OCI-M1 (cell line): Measurements from ENCODE around the gene PRKG1.
A peak's percentile ranks its signal among the peaks of the same experiment; 100 is the strongest.
"Not testable (repeated sequence)": the region's sequence is repeated elsewhere in the genome, so short reads cannot be mapped to it uniquely, and the experiment has no call there.

Experiments
- DNase-seq: peaks from one replicate; lab custom pipeline; 2025; lab: John Stamatoyannopoulos, UW

Gene PRKG1

DNA sequence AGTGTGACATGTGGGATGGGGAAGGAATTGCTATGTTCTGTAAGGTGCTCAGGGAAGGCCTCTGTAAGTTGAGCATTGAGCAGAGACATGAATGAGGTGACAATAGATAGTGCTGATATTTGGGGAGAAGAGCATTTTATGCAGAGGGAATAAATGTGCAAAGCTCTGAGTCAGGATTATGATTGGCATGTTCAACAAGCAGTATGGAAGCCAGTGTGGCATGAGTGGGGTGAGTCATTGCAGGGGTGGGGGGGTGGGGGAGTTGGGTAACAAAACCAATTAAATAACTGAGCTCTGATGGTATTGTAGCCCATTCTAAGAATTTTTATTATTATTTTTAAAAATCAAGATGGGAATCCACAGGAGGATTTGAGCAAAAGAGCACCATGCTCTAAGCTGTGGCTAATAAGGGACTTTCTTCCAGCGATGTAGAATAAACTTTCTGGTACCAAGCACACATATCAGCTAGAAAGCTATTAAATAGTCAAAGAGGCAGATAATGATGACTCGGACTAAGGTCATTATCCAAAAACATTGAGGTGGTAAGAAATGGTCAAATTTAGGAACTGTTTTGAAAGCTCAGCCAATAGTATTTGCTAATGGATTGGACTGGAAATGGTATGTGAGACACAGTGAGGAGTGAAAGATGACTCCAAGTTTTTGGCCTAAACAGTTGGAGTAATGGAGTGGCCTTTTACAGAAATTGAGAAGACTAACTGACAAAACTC lies 96.4 kb downstream of the PRKG1 start:
- no peak for DNase-seq

DNA sequence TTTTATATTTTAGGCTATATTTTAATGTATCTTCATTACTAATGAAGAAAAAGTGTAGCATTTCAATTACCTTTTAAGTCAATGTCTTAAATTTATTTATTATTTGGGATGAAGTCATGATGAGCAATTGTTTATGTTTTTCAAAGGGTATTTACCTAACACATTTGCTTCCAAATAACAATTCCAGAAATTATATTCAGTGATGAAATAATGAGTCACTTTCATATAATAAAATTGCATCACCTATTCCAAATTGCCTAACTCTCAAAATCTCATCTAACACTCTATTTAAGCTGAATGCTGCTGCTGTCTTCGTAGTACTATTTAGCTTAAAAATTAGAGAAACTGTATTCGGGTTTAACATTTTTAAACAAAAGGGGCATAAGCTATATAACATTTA lies 97.7 kb downstream of the PRKG1 start:
- DNase-seq: no peak

DNA sequence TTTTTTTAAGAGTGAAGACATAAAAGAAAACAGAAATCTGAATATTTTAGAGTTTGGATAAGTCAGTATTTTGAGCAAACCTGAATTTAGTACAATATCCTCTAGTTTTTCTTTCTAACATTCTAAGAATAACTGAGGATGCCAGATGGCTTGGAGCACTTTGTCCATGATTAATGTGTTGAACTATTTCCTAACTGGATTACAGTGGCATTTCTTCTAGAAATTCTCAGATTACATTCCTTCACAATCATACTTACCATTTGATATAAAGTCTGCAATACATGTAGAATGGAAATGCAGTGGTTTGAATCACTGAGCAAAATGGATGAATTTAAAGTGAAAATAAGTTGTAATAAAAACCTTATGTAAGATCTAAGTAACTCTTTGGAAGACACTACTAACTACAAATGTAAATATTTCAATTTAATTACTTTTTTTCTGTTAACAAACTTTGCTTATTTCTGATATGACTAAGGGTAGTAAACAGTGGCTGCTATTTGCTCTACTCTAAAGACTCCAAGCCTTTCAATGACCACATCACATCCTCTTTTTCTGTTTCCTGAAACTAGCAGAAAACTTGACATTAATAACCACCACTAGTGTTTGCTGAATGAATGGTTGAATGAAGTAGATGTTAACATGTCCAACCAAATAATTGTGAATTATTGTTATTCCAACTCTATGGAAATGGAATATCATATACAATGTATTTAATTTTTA lies 102.8 kb downstream of the PRKG1 start:
- DNase-seq: no peak

DNA sequence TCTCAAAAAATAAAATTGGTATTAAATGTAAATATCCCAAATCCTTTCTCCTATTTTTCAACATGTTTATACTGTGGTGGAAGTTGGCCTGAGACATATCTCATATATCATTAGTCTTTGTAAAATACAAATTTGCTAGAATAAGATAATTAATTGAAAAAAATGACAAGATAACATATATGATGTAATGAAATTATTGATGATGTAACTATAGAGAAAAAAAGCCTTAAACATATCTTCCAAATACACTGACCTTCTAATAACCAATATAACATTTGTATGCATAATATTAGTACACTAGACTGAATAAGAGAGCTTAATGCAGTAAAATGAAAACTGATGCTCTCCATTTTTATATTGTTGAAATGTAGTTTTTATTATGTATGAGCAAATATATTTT lies 104.3 kb downstream of the PRKG1 start:
- DNase-seq: no peak

DNA sequence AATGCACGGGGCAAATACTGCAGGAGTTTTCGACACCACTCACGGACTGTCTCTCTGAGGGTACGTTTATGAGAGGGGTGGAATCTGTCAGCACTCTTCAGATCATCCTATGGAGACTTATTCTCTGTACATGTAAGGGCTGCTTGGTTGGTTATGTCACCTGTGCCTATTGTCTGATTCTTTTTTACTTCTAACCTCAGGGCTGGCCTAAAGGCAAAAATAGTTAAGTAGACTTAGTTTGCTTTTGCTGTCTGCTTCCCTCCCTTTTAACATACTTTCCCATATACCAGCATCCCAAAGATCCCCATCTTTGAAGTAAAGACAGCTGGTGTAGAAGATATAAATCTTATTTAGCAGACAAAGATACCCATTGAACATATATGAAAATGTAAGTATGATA lies 105.9 kb downstream of the PRKG1 start:
- no peak for DNase-seq

DNA sequence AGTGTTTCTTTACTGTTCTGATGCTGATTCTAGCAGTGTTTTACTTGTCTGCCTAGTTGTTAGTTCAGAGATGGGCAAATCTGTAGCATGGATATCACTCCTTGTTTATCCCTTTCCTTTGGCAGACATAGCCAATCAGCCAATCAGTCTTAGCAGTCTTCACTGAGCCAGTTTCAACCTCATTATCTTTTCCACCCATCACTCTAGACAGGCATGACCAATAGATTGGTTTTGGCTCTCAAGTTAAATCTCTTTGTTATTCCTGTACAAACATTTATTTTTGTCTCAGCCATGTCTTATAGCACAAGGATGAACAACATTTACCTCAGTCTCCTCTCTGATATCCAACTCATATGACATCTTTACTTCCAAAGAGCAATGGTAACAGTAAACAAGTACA lies 109.5 kb downstream of the PRKG1 start:
- DNase-seq: no peak

DNA sequence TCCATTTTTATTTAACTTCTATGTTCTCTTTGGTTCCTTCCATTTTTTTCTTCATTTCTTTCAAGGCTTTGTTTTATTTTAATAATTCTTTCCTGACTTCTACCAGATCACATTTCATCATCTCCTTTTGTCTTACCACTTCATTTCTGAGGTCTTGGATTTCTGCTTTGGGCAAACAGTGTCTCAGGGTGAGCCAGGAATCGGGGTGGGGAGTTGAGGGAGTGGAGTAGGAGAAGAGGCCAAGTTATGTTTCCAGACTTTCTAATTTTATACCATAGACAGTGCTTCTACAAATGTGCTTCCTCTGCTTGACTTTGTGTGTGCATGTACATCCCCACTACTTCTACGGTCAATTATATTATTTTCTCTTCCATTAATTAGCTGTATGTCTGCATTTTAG lies 112.1 kb downstream of the PRKG1 start:
- no peak for DNase-seq

DNA sequence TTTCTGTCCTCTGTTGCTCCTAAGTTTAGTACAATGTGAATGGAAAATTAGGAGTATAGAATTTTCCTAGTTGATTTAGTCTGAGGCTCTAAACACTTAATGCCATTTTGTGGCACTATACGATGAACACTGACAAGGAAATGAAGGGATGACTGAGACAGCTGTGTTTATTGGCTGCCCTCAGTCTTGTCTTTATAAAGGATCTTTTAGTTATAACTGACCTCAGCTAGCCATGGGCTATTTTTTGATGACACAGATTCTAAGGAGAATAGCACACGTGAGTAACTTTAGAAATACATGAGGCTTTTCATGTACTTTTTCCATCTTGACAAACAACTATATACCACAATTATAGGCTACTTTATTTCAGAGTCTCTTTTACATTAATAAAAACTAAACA lies 113.7 kb downstream of the PRKG1 start:
- DNase-seq: no peak

DNA sequence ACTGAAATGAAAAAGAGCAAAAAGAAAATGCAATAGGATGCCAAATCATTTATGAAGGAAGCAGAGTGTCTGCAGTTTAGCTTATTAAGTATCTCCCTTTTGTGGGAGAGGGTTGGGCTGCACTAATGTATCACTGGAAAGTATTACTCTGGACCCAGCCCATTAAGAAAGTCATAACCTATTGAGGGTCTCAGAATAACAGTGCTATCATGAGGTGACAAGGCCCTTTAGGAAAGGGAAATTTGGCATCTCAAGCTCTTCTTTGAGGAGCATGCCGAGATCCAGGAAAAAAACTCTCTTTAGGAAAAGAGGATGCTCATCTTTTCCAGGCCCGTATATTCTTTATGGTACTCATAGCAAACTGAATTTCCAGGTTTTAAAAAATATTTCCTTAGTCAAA lies 114.6 kb downstream of the PRKG1 start:
- no peak for DNase-seq

DNA sequence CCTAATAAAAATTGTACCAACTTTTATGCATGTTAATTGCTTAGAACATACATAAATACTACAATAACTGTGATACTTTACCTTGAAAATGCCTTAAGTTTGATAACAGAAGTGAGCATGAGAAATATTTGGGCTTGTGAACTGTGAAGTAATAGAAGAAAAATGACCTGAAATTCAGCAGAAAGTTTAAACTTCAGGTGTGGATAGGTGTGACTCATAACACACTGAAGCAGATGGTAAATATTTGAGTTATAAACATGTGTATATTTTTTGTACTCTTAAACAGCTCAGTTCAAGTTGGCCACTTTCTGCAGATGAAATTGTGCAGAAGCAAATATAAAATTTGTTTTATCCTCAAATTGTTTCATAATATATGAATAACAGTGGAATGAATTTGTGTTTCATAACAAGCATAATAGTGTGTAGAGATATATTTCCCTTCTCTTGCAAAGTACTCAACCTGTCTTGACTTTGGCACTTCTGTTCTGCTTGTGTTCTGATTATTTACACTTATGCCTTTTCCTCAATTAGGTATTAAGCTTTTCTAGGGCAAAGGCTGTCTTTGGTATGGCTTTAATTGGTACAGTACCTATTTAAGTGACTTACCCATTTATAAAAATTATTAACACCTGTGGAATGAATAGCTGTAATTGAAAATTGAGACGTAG lies 122.4 kb downstream of the PRKG1 start:
- DNase-seq: no peak

DNA sequence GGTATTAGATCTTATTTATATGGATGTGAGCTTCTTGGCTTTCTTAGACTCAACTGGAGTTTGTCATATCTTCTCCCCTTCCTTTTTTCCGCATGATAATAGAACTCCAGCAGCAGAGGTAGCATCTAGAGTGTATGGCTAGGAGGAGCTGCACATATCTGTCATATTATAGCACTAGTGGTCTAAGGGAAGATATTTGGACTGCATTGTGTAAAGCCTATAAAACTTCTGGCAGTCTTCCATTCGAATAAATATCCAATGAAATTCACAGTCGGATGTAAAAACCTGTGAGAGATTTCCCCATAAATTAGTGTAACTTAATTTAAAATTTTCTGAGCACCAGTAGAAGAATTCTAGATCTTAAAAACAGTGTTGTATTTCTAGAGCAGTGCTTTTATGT lies 123.9 kb downstream of the PRKG1 start:
- no peak for DNase-seq

DNA sequence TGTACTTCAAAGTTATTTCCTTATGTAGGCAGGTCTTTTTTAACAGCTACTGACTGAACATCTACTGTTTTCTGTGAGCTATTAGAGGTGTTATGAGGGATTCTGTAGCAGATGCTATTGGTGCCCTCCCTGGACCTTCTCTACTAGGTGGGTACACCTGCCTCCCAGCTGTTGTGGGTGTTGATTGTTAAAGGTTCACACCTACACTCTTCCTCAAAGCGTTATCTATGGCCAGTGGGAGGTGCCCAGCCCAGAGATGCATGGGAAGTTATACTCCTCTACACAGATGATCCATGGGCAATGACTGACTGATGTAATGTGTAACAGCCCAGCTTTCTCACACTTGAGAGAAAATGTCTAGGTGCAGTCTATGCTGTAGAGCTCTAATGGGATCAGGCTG lies 127.7 kb downstream of the PRKG1 start:
- DNase-seq: no peak

DNA sequence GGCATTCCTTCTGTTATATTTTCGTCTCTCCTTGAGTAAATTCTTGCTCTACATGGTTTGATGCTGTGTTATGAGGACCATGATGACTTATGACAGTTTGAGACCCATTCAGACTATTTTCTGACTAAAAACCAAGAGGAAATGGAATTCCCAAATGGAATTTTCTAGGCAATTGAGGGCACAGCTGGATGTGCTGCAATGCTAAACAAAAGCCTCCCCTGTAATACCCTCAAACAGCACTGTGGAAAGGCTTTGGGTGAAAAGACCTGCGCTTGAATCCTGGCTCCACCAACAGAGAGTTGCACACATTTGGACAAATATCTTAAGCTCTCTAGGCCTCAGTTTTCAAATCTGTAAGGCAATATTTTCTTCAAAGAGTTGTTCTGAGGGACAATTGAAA lies 129.1 kb downstream of the PRKG1 start:
- DNase-seq: no peak

DNA sequence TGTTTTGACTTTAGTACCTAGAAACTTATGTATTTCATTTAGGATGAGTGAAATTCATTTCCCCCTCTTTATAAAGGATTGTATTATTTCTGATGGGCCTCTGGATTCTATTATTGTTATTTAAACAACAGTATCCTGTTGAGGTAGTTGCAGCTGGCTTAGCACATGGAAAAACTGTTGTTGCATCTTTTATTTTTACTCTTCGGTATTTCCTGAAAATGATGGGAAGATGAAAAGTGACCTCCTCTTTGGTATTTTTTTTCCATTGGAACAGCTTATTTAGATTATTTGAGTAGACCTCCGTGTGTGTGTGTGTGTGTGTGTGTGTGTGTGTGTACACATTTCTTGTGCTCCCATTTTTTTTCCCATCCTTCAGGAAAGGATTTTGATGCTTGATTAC lies 129.8 kb downstream of the PRKG1 start:
- no peak for DNase-seq

DNA sequence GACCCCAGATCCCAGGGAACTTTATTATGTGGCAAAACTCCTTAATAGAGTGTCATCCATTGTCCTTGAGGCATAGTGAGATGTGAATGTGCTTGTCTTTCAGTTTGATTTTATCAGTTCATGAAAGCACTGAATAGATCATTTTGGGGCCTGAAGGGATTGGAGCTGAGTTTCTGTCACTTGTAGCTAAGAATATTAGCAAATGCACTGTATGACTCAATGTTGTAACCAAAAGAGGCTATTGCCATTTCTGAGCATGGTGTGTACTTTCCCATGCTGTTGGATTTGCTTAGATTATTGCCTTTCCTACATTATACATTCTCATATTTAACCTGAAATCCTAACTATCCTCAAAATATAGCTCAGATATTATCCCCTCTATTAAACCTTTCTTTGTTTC lies 130.4 kb downstream of the PRKG1 start:
- DNase-seq: no peak

DNA sequence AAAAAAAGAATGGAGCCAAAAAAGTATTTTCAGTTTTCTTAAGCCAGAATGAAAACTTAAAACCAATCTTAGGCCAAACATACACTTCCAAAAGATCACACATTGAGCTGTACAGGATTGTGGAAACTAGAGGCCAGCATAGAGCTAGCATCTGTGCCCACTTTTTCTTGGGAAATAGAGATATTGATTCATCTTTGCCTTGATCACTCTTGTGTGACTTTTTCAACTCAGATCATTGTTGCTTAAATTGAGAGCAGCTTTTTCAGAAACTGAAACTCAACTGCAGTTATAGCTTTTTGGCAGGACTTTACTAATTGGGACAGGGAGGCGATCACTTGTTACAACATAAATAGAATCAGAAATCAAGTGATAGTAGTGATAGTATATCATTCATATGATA lies 132.2 kb downstream of the PRKG1 start:
- no peak for DNase-seq

DNA sequence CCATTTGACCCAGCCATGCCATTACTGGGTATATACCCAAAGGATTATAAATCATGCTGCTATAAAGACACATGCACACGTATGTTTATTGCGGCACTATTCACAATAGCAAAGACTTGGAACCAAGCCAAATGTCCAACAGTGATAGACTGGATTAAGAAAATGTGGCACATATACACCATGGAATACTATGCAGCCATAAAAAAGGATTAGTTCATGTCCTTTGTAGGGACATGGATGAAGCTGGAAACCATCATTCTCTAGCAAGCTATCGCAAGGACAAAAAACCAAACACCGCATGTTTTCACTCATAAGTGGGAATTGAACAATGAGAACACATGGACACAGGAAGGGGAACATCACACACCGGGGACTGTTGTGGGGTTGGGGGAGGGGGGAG lies 138.7 kb downstream of the PRKG1 start:
- not testable (repeated sequence) for DNase-seq

DNA sequence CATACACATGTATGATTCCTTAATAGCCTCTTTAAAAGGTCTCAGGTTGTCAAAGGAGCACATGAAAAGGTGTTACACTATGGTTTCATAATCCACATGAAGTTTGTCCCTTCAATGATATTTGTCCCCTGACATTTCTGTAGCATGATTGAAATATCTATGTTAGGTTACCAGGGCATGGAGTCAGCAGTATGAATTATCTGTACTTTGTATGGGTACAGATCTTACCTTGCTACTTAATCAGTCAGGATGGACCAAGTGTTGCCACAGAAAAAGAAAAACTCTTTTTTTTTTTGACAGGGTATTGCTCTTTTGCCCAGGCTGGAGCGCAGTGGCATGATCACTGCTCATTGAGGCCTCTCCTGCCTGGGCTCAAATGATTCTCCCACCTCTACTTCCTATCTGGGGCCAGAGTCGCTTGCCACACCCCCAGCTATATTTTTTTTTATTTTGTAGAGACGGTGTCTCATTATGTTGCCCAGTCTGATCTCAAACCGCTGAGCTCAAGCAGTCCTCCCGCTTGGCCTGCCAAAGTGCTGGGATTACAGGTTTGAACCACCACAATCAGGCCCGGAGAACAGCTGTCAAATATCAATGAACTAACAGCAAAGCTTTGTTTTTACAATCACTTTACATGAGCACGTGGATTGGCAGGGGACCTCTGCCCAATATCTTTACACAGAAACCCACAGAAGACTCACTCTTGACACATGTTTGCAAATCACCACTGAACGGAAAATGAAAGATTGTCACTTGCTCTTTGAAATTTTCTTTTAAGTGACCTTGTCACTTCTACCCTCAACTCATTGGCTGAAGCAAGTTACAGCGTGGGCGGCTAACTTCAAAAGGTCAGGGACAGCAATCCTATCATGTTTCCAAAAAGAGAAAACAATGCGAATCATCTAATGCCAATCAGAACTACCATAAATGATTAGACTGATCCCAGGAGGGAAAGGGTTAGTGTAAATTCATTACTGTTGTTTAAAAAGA lies 140.2 kb downstream of the PRKG1 start:
- DNase-seq: no peak

DNA sequence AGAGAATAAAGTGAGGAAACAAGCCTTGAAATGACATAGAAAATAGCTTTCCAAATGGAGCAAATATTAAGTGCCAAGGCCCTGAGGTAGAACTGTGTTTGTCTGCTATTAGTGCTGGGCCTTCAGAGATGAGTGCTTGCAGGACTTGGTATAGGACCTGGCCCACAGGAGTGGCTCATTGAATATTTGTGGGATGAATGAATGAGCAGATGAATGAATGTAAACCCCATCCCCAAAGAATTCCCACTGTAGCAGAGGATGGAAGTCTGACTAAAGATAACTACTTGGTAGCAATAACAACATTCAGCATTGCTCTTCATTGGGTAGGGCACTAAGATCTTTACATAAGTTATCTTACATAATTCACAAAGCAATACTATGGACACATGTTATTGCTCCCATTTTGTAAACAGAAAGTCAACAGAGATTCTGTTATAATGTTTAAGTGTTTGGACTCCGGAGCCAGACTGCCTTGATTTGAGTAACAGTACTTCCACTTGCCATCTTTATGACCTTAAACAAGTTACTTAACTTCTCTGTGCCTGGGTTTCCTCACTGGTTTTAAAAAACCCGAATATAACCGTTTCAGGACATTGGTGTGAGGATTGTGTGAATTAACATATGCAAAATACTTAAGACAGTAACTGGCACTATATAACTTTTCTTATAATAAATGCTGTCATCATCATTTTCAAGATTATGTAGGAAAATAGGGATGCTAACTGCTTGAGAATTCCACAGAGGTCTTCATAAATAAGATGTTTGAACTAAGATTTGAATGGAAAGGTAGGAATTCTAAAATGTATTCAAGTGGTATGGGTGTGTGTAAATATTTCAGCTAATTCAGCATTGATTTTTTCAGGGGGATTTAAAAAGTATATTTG lies 141.9 kb downstream of the PRKG1 start:
- no peak for DNase-seq

DNA sequence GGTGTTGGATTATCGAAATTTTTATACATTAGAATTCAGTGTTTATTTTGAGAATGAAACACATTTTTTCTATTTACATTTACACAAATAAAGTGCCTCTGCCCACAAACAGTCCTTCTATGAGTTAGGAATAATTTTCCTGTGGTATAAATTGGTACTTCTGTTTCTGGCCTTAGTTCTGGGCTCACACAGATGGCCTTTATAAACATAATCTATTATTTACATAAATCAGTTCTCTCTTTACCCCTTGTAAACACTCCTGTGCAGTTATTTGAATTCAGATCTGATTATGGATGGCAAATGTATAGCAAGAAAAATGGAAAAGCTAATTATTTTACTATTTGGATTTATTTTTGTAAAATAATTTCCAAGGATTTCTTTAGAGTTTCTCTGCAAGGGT lies 143.2 kb downstream of the PRKG1 start:
- no peak for DNase-seq

DNA sequence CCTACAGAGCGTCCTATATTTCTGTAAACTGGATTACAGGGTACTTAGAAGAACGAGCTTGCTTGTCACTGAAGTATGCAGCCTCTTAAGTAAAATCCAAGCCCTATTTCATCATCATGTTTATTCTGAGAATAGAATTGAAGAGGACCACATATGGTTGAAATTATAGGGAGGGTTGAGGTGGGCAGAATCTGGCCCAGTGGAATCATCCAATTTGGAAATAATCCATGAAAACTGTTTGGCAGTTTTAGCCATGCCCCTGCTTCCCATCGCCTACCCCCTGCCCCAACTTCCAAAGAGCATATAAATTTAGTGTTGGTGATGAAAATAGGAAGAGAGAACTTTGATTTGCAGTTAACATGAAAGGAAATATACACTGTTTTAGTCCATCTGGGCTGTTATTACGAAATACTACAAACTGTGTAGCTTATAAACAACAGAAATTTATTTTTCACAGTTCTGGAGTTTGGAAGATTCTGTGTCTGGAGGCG lies 150.4 kb downstream of the PRKG1 start:
- DNase-seq: peak; percentile 61
